HL-60/S4 treated with phorbol 12-myristate 13-acetate at 8.2 ng/mL for 4 days and 3 days (cell line): ENCODE results near the gene CCDC63.

Experiments used
- in situ Hi-C: fragments of 300-500 bp; cut with MboI; formaldehyde crosslinking; loops from 2 replicates; pipeline ENCODE4 v1.15.0; 2022; ENCODE audit warnings: low sequenced_read_pairs

CCDC63 gene

DNA sequence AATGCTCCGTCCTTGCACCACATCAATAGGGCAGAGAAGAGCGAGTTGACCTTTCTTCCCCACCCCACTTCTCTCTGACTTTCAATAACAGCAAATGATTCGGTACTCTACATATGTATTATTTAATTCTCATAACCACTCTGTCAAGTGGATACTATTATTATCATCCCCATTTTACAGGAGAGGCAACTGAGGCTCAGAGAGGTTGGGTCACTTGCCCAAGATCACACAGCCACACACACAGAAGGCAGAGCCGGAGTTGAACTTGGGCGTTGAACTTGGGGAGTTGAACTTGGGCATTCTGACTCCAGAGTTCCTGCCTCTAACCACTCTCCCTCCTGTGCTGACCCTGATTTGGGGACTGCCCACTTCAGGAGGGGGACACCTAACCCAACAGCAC, 72.9 kb downstream of the CCDC63 start:
- in situ Hi-C loops: no loop called here

DNA sequence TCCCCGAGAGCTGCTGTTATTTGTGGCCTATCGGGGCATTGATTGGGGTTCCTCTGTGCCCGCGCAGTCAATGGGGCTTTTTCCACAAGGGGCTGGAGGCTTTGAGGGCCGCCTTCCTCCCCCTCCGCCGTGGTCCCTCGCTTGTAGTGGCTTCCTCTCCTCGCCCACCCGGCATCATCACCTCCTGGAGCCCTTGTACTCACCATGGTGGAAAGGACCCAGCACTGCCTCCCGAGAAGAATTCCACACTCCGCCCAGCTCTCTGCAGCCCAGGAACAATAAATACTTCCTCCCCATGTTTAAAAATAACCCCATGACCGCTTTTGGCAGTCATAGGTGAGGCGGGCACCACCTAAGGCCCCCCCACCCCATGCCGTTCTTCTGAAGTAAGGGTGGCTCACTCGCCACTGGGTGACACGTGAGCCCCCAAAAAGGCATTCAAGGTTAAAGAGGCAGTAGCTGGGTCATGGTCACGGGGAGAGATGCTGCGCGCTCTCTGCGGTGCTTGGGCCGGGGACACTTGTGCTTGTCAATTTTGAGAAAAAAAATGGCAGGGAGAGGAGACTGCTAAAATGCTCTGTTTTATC, 73.6 kb downstream of the CCDC63 start, which contains the start of gene MYL2:
Gene MYL2 (minus strand): TSS at position 256 of the 587 bp plus-strand sequence. CDS start 50 bp downstream, at position 206.
- in situ Hi-C loops: no loop called here

DNA sequence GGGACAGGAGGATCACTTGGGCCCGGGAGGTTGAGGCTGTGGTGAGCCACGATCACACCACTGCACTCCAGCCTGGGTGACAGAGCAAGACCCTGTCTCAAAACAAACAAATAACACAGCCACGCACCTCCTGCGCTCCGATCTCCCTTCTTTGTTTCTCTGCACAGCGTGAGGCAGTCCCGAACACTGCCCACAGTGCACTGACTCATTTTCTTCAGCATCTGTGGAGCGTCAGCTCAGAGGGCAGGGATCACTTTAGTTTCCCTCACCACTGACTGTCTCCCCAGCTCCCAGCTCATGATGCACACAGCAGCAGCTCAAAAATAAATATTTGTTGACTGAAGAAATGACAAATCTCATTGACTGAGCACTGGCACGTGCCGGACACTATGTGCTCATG, 74.5 kb downstream of the CCDC63 start:
- in situ Hi-C loops: no loop called here

DNA sequence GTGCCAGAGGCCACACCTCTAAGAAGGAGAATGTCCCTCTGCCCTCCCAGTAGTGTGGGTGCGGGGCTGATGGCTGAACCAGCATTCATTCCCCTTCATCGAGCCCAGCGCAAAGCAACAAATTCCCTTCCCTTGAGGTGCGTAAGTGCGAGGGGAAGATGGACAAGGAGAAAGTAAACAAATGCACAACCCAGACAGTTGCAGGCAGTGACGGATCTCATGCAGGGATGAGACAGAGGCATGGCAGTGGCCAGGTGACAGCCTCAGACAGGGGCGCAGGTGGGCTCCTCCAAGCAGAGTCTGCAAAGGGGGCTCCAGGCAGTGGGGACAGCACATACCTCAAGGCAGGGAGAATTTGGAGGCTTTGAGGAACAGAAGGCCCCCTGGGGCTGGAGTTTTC, 75.9 kb downstream of the CCDC63 start:
- in situ Hi-C loops: no loop called here

DNA sequence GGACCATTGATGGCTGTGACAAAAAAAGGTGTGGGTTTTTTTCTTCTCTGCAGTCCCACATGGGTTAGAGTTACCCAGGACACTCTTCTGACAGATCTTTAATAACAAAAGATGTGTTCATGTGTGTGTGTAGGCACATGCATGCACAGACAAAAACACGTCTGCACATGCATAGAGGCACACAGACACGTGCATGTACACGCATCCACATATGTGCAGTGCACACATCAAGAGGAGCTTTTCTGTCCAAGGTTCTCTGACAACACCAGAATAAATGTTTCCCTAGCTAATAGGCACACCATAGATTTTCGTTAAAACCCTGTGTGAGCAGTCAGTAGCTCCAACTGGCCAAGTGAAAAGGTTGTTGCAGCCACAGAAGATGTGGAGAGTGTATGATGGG, 76.4 kb downstream of the CCDC63 start:
- in situ Hi-C loops: no loop called here

DNA sequence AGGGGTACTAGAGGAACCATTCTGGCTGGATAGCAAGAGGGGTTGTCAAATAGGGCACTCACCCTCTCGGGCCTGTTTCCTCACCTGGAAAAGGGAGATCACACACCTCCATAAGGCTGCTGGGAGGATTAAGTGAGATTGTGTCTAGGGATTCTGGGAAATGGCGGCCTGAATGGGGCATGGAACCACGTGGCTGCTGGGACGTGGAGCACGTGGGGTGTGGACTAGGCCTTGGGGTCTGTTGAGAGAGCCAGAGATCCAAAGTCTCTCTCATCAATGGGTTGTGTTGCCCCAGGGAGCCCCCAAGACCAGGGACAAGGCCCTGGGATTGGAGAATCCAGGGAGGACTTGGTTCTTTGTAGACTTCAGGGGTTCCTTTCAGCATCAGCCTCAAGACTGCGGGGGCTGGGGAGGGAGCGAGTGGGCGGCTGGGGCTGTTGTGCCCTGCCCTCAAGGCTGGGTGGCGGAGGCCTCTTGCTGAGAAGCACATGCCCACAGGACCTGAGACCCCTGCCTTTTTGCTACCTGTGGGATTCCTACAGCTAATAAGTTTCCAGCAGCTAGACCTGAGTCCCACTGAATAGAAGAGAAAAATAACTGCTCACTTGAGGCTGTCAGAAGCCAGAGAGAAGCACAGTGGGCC, 77.0 kb downstream of the CCDC63 start:
- in situ Hi-C loops: no loop called here

DNA sequence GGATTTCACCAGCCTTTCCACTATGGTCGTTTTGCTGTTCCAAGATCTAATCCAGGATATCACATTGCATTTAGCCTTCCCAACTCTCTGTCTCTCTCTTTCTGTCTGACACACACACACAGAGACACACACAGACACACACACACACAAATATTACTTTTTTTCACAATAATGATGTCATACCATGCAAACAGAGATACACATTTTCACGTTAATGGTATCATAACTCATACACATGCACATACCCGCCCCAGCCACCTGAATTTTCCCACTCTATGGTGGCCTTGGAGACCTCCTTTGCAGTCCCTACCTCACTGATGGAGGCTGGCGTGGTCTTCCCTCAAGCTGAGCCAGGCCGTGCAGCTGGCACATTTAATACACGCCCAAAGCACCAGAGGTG, 80.8 kb downstream of the CCDC63 start:
- in situ Hi-C loops: no loop called here

DNA sequence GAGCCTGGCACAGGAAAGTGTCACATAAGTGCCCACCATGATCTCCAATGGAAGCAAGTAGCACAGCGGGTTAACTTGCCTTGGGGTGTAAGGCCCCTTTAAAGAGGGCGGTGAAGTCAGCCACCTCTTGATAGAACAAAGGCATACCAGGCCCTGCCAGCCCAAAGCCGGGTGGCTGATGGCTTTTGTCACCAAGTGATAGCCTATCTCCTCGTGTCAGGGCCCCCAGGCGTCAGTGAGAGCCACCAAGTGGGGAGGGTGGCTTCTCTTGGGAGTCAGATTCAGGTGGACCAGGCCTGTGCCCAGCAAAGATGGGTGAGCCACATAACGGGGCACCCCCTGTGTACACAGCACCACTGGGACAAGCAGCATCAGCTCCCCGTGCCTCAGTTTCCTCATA, 81.9 kb downstream of the CCDC63 start:
- in situ Hi-C loops: no loop called here

DNA sequence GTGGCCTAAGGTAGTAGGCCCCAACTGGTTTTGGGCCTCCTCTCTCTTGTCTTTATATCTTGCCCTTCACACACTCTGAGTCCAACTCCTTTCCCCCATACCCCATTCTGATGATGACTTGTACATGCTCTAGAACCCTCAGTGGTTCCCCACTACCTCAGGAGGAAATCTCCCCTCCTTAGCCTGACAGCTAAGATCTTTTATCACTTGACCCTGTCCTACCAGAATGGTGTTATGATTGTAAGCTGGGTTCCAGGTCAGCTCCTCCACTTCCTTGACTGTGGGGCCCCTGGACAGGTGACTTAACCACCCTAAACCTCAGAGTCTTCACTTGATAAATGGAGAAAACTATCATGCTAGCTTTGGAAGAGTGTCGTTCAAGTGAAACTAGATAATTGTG, 83.0 kb downstream of the CCDC63 start:
- in situ Hi-C loops: loop anchor here (10.0 kb wide), 1 partner anchor 375 kb away; no protein-coding TSS in a partner anchor

DNA sequence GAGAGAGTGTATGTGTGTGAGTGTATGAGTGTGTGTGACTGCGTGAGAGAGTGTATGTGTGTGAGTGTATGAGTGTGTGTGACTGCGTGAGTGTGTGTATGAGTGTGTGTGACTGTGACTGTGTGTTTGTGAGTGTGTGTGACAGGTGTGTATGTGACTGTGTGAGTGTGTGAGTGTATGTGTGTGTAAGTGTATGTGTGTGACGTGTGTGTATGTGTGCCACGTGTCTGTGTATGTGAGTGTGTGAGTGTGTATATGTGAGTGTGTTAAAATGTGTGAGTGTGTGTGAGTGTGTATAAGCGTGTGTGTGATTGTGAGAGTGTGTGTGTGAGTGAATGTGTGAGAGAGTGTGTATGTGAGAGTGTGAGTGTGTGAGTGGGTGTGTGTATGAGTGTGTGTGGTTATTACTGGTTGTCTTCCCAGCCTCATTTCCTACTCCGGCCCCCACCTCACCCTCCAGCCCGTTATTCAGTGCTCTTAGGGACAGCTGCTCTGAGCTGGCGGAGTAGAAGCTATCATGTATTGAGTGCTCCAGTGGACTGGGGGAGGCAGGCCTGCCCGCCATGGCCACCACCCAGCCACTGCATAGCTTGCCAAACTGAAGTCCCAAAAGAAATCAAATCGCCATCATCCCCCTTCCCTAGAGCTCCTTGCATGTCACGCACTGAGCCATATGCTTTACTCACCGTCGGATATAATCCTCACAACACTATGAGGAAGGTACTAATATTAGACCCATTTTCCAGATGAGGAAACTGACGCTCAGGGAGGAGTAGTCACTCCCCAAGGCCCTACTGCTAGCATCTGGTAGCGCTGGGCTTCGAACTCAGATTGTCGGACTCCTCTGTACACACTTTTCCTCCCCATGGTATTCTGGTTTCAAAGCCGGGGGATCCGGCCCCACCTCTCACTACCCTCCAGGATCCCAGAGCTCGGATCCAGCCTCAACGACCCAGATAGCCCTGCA, 83.8 kb downstream of the CCDC63 start:
- in situ Hi-C loops: loop anchor here (10.0 kb wide), 1 partner anchor 374 kb away; no protein-coding TSS in a partner anchor

DNA sequence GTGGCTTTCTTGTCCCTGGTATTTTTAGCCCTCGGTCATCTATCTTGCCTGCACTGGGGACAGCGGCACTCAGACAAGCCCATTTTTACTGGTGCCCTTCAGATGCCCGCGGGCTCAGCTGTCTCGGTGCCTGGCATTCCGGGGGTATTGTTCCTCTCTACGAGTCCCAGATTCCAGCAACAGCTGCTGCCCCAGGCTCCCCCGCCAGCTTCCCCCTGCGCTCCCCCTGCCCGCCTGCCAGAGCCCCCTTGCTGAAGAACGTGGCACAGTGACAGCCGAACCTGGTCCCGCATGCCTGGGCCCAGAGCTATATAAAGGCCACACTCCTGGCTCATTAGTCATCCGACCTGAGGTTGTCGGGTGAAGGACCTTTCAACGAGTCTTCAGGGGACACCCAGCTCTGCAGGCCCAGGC, 84.5 kb downstream of the CCDC63 start:
- in situ Hi-C loops: loop anchor here (10.0 kb wide), 1 partner anchor 373 kb away; no protein-coding TSS in a partner anchor

DNA sequence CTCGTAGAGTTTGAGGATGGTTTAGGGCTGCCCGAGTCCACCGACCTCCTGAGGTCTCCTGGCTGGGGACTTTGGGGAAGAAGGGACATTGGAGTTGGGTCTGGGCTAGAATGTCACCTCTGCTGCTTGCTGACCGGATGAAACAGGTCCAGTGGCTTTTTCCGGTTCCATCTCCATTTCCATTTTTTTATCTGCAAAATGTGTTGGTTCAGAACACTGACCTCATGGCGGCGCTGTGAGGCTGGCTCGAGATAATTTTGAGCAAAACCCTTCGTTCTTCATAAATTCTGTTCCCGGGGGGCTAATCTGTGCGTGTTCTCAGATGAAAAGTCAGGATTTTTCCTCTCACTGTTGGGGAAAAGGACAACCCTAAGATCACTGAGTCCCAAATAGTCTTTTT, 85.3 kb downstream of the CCDC63 start:
- in situ Hi-C loops: loop anchor here (10.0 kb wide), 1 partner anchor 373 kb away; no protein-coding TSS in a partner anchor

DNA sequence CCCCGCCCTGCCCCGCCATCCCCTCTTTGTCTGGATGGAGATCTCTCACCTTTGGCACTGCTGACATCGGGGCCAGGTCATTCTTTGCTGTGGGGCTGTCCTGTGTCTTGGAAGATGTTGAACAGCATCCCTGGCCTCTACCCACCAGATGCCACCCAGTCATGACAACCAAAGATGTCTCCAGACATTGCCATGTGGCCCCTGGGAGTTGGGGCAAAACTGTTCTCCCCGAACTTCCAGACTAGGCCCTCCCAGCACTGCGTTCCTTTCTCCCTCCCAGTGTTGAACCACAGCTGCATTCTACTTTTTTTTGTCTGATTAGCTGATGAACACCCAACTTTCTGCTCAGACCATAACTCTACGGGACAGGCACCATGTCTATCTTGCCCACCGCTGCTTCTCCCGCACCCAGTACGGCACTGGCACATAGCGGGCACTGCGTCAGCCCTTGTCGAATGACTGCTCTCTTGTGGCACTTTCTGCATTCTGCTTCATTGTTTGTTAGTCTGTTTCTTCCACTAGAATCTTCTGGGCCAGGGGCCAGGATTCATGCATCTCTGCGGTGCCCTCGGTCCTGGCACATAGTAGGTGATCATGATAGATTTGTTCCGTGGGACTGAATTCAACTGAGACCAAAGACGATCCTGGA, 86.7 kb downstream of the CCDC63 start:
- in situ Hi-C loops: loop anchor here (10.0 kb wide), 1 partner anchor 371 kb away; no protein-coding TSS in a partner anchor

DNA sequence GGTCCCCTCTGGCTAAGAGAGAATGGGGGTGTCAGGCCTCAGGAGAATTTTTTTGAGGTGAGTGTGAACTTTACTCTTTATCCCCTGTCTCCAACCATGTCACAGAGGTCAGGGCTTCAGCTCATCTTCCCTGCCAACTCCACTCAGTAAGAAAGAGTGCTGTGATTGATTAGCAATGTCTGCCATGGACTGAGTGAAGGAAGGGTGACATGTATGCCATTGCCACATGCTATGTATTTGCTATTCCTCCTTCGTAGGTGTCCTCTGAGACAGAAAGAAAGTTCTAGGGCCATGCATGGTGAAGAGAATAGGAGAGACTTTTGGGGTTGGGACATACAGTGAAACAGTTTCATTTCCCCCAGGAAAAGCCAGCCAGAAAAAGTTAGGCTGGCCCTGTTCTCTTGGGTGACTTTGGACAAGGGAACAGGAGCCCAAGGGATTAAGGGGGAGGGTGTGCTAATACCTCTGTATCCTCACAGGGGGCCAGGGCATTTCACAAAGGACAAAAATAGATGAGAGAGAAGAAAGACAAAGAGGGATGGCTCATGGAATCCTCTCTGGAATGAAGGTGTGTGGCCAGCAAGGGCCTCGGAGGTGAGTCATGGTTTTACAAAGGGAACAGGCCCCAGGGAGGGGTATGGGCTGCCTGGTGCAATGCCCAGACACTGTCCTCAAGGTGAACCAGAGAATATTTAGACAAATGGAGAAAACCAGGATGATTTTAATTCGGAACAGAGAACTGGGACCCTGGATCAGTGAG, 87.5 kb downstream of the CCDC63 start:
- in situ Hi-C loops: loop anchor here (10.0 kb wide), 1 partner anchor 371 kb away; no protein-coding TSS in a partner anchor

DNA sequence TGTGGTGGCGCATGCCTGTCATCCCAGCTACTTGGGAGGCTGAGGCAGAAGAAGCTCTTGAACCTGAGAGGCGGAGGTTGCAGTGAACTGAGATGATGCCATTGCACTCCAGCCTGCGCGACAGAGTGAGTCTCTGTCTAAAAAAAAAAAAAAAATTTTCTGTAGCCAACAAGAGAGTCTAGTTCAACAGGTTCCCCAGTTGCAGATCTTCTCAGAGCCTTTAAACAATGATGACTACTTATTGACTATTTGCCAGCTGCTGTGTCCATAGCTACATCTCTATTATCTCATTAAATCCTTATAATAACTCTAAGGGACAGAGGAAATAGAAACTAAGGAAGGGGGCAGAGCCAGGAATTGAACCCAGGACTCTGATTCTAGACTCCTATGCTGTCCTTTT, 88.8 kb downstream of the CCDC63 start:
- in situ Hi-C loops: loop anchor here (10.0 kb wide), 1 partner anchor 369 kb away; no protein-coding TSS in a partner anchor

DNA sequence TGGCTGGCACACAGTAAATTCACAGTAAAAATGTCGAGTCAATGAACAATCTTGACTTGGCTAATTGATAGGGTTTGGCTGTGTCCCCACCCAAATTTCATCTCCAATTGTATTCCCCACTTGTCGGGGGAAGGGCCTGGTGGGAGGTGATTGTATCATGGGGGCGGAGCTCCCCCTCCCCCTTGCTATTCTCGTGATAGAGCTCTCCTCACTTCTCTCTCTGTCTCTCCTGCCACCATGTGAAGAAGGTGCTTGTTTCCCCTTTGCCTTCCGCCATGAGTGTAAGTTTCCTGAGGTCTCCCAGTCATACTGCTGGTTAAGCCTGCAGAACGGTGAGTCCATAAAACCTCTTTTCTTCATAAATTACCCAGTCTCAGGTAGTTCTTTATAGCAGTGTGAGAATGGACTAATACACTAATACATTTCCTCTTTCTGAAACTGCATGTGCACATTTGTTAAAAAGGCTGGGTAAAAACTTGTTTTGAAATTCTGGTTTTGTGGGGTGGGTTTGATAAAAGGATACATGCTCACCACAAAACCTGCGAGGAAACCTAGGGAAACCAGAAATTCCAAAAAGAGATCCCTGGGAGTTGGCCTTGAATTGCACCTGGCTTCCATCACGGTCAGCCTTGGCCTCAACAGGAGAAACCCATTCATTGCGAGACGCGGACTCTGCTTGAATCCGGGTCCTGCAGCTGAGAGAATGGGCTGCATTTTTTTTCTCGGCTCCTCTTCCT, 89.7 kb downstream of the CCDC63 start:
- in situ Hi-C loops: loop anchor here (10.0 kb wide), 1 partner anchor 368 kb away; no protein-coding TSS in a partner anchor

DNA sequence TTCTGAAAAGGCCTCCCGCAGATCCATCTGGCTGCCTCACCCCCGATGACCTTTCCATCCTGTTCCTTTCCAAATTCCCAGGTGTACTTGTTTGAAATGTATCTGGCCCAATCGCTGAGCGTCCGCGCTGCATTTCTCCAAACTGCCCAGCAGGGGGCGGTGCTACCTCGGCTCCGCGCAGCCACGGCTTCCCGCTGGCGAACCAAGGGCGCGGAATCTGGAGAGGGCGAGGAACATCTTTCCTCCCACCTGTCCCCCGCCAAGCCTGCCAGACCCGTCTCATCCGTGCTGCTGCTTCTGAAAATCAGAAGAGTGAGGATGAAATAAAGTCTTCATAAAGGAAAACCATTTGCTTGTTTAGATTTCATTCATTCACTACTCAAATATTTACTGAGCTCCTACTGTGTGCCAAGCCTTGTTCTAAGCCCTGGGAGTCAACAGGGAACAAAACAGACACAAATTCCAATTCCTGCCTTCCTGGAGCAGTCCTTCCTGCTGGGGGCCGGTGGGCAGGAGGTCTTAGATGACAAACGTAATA, 90.4 kb downstream of the CCDC63 start:
- in situ Hi-C loops: loop anchor here (10.0 kb wide), 1 partner anchor 368 kb away; no protein-coding TSS in a partner anchor

DNA sequence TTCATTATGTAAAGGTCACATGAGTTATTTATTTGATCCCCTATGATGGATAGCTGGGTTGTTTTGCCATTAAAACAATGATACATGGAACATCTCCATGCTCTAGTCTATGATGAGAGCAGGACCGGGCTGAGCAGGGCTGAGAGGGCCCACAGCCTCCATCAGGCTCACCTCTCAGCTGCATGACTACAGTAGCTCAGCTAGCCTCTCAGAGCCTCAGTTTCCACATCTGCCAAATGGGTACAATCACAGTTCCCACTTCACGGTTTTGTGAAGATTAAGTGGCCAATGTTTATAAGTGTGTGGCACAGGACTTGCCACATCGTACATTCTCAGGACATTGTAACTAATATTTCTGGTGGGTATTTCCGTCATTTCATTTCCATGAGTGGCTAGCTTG, 93.5 kb downstream of the CCDC63 start:
- in situ Hi-C loops: no loop called here

DNA sequence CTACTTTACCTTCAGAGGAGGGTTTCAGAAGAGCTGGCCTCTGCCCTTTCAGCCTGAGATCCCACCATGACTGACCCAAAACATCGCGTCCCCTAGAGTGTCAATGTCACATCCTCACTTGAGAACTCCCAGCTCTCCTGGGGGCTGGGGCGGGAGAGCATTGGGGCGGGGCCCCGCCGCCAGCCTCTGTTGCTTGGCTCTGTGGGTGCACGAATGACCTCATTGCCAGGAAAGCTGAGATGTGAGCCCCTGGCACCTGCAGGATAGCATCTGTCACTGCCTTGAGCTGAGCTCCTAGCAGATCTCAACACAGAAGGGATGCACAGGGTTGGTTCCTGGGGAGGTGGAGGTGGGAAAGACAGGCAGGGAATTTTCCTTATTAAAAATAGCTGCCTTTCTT, 94.1 kb downstream of the CCDC63 start:
- in situ Hi-C loops: no loop called here
